ENCODE results near the gene FOXE1. TPM values are rescaled to one million over a fixed set of nuclear protein-coding genes. Genes with fewer than 3 reads are reported as not detected.

FOXE1 gene
- total and polyA plus RNA-seq, 8 donors: 1.9 to 8.0 TPM; not detected in 6

DNA sequence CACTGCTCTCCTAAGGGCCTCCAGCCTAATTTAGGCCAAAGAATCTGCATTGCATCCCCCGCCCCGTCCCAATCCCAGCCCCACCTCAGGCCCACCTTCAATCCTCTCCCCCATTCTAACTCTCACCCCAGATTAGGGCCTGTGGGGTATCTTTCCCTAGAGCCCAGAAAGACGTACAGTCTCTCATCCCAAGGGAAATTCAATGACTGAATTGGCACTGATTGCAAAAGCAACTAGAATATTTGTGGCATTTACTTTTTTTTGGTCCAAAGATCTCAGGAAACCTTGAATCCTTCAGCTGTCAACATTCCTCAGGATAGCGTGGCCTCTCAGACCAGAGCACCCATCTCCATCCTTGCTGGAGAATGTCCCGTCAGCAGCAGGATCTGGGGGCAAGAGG, 38.7 kb downstream of the FOXE1 start:
- Histone ChIP-seq H3K9me3 (peaks cover 0 to 7% (median 0%) of the 10 kb centered on the region in 4 donors), H3K27me3 (no peaks in the 10 kb centered on the region), H3K4me1 (no peaks in the 10 kb centered on the region), H3K36me3 (peaks cover 0 to 12% (median 10%) of the 10 kb centered on the region in 4 donors), H3K4me3 (no peak overlapping the region), H3K27ac (no peak overlapping the region)
- 80 to 93% (median 92%) methylated on average over 5 of the region's 5 CpGs for WGBS, 5 donors
- no peak for DNase-seq
- TF ChIP-seq POLR2A (IDR thresholded peaks at IDR 0.05): no peak
- no peak for TF ChIP-seq POLR2AphosphoS5 (IDR thresholded peaks at IDR 0.05)
- TF ChIP-seq EP300 (IDR thresholded peaks at IDR 0.05): no peak
- TF ChIP-seq CTCF (IDR thresholded peaks at IDR 0.05): no peak
- intact Hi-C loops (cut with DNase I; ENCODE audit: low total_unique reads): no loop called here

DNA sequence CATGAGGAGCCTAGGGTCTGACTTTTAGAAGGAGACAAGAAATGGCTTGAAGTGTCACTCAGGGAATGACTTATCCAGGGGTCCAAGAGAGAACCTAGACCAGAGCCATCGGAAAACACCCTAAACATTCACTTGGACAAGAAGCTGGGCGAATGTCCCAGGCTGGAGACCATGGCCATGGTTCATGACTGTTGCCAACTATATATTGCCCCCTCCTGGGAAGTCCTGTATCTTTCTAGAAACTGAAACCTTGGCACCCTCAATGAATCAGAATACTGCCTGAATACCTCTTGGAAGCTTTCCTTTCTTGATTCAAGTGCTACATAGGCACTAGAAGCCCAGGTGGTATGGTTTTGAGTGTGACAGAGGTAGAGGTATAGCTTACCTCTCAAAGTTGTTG, 39.4 kb downstream of the FOXE1 start:
- 79 to 92% (median 85%) methylated on average over 2 of the region's 2 CpGs for WGBS, 5 donors
- H3K4me3 ChIP-seq: no peak overlapping the region
- intact Hi-C loops (cut with DNase I; ENCODE audit: low total_unique reads): no loop called here

DNA sequence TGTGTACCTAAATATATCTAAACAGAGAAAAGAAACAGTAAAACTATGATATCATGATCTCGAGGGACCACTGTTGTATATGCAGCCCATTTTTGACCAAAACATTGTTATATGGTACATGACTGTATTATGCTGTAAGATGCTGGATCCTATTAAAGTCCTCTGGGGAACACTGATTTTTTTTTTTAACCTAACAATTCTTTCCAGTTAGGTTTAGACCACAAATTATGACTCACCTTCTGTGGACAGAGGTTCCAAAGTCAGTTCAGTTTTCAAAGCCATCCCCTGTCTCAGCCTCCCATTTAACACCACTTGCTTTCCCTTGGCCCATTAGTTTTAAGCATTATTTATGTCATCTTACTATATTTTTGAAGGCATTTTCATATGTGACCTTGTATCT, 42.2 kb downstream of the FOXE1 start:
- no peak for TF ChIP-seq EP300 (IDR thresholded peaks at IDR 0.05)
- no peak for TF ChIP-seq CTCF (IDR thresholded peaks at IDR 0.05)
- TF ChIP-seq POLR2AphosphoS5 (IDR thresholded peaks at IDR 0.05): no peak
- TF ChIP-seq POLR2A (IDR thresholded peaks at IDR 0.05): no peak
- intact Hi-C loops (cut with DNase I; ENCODE audit: low total_unique reads): no loop called here
- Histone ChIP-seq H3K27me3 (no peaks in the 10 kb centered on the region), H3K4me3 (no peak overlapping the region), H3K4me1 (no peaks in the 10 kb centered on the region), H3K36me3 (peaks cover 4 to 32% (median 30%) of the 10 kb centered on the region in 4 donors), H3K9me3 (peaks cover 0 to 7% (median 0%) of the 10 kb centered on the region in 4 donors), H3K27ac (no peak overlapping the region)
- no peak for DNase-seq
- WGBS, 5 donors: 82 to 93% (median 91%) methylated on average over 1 of the region's 1 CpG

More for the DNA sequence above, 39.4 kb downstream of the FOXE1 start:
- DNase-seq: no peak
- Histone ChIP-seq H3K4me1 (no peaks in the 10 kb centered on the region), H3K36me3 (peaks cover 0 to 15% (median 13%) of the 10 kb centered on the region in 4 donors), H3K9me3 (peaks cover 0 to 7% (median 0%) of the 10 kb centered on the region in 4 donors), H3K27ac (no peak overlapping the region), H3K27me3 (no peaks in the 10 kb centered on the region)
- TF ChIP-seq POLR2A (IDR thresholded peaks at IDR 0.05): no peak
- no peak for TF ChIP-seq POLR2AphosphoS5 (IDR thresholded peaks at IDR 0.05)
- TF ChIP-seq CTCF (IDR thresholded peaks at IDR 0.05): no peak
- TF ChIP-seq EP300 (IDR thresholded peaks at IDR 0.05): no peak

DNA sequence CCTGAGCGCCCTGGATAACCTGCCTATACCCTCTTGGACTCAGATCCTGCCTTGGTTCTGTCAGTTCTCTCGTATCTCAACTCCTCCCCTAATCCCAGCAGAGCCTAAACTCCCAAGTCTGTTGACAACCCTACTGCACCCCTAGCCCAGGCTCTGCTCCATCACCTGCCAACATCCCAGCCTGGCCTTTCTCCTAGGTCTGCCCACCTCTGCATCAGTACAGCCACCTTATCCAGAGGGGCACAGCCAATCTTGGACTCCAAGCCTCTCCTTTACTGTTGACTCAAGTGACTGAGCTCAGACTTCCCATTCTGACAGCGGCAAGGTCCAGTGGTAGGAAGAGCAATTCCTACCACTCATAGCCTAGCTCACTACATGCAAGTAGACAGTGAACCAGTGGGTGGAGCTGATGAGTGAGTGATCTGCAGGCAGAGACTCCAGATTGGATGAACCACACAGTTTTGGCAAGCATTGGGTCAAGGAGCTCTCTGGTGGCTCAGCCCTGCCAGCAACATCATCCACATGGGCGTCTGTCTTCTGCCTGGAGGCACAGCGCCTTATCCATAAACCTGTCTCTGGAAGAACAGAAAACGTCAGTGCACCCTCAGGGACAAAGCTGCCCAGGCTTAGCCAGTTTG, 42.8 kb downstream of the FOXE1 start:
- Histone ChIP-seq H3K27me3 (no peaks in the 10 kb centered on the region), H3K9me3 (peaks cover 0 to 7% (median 0%) of the 10 kb centered on the region in 4 donors), H3K36me3 (peaks cover 4 to 35% (median 33%) of the 10 kb centered on the region in 4 donors), H3K27ac (no peak overlapping the region), H3K4me1 (peaks cover 0 to 5% (median 0%) of the 10 kb centered on the region in 4 donors), H3K4me3 (no peak overlapping the region)
- 75 to 88% (median 83%) methylated on average over 6 of the region's 6 CpGs for WGBS, 5 donors
- no peak for DNase-seq
- no peak for TF ChIP-seq POLR2AphosphoS5 (IDR thresholded peaks at IDR 0.05)
- TF ChIP-seq POLR2A (IDR thresholded peaks at IDR 0.05): no peak
- TF ChIP-seq CTCF (IDR thresholded peaks at IDR 0.05): no peak
- TF ChIP-seq EP300 (IDR thresholded peaks at IDR 0.05): no peak
- intact Hi-C loops (cut with DNase I; ENCODE audit: low total_unique reads): no loop called here

All from stomach (tissue), 9 donors.